Superior temporal gyrus (tissue), 1 donor: ENCODE measurements around the gene RBP5.

Experiments used
- DNase-seq: peaks from one replicate; pipeline ENCODE4 v3.0.0-alpha.2; 2016; ENCODE audit errors: extremely low spot score

RBP5 gene, protein sequence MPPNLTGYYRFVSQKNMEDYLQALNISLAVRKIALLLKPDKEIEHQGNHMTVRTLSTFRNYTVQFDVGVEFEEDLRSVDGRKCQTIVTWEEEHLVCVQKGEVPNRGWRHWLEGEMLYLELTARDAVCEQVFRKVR

DNA sequence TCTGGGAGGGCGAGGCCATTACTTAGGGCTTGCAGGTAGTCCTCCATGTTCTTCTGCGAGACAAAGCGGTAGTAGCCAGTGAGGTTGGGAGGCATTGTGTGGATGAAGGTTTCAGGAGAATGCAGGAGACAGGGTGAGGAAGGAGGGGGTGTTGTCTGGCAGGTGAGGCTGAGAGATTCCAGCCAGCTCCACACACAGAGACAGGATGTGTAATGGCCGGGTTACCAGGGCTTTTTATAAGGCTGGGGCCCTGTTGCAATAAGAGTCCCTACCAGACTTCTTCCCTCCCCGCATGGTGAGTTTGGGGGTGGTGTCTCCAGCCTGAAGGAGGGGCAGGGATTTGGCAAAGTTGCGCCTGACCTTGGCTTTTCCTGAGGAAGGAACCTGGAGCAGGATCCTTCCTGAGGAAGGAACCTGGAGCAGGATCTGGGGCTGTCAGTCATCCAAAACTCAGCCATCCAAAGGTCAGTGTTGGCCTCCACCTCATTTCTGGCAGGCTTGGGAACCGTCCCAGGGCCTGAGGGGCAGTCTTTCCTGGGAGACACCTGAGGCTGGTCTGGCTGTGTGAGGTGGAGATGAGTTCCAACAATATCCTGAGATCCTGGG is at the start of gene RBP5:
Gene RBP5, minus strand, starts transcription at position 209 of the 606 bp plus-strand sequence. Its CDS starts 114 bp downstream, at position 95.
- DNase-seq = no peak

DNA sequence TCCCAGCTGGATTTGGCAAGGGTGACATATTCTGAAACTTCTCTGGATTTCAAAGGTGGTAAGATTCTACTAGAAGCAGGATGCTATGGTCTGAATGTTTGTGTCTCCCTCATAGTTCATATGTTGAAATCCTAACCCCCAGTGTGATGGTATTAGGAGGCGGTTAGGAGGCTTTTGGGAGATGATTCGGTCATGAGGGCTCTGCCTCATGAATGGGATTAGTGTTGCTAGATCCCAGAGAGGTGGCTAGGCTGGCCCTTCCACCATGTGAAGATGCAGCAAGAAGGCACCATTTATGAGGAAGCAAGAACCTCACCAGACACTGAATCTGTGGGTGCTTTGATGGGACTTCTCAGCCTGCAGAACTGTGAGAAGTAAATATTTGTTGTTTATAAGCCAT is 49.8 kb upstream of the RBP5 start:
- no peak for DNase-seq

DNA sequence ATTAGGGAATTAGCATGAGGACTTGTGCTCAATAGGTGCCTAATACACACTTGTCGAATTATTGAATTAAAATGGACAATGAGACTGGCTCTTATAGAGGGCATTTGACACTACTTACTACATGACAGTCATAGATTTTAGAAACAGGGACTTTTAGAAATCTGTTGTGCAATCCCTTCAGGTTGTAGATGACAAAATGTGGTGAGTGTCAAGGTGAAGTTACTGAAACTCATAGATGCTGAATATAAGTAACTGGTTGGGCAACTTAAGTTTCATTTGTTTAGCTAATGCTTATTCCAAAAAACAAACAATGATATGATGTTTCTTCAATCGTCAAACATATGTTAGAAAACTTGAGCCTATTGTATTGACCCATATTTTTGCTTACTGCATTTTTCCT is 47.9 kb upstream of the RBP5 start:
- DNase-seq = no peak

DNA sequence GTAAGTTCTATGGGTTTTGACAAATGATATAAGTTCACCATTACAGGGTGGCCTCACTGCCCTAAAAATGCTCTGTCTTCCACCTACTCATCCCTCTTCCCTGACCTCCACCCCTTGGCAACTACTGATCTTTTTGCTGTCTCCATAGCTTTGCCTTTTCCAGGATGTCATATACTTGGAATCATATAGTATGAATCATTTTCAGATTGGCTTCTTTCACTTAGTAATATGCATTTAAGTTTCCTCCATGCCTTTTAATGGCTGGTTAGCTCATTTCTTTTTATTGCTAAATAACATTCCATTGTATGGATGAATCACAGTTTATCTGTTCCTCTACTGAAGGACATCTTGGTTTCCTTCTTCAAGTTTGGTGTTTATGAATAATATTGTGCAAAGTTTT is 46.8 kb upstream of the RBP5 start:
- DNase-seq = no peak

DNA sequence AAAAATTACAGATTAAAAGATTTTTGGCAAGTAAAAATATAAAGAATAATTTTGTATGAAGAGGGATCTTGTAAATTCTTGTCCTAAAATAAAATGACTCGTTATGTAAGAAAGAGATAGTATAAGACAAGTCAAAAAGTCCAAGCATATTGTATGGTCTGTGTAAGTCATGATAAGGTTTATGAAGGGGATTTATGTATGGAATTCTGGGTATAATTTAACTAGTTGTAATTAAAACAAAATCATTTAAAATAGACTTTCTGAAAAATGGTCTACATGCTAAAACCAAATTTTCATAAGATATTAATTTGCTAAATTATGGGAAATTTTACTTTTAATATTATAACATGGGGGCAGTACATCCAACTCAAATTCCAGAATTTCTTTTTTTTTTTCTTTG is 43.2 kb upstream of the RBP5 start:
- DNase-seq = no peak

DNA sequence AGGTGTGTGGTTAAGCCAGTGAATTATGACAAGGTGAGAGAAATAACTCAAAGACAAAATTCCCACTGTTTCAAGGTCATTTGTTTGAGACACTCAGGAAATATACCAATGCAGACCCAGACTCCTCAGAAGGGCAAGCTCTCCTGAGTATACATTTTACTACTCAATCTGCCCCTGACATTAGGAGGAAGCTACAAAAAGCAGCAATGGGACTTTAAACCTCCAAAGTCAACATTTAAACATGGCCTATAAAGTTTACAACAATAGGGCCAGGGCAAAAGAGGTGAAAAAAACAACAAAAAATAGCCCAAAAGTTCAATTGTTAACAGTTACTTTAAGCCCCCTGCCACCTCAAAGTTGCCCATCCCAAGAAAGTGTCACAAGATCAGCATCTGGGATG is 41.3 kb upstream of the RBP5 start:
- DNase-seq = no peak

DNA sequence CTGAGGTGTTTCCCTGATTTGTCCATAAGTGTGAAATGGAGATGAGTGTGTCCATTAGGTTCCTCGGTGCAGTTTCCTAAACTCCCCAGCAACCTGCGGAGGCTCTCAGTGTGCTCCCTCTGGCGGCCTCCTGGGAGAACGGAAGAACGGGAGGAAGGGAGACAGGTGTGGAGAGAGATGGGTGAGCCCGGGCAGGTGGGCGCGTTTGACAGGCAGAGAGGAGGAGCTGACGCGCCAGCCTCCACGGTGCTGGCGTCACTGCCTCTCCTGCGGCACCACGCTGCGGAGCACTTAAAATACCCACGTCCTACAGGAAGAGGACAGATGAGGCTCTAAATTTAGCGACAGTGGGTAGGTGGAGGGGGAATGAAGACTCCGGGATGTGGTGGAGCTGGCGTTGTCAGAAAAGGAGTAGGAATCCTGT is 34.0 kb upstream of the RBP5 start:
- DNase-seq = peak; percentile 40

DNA sequence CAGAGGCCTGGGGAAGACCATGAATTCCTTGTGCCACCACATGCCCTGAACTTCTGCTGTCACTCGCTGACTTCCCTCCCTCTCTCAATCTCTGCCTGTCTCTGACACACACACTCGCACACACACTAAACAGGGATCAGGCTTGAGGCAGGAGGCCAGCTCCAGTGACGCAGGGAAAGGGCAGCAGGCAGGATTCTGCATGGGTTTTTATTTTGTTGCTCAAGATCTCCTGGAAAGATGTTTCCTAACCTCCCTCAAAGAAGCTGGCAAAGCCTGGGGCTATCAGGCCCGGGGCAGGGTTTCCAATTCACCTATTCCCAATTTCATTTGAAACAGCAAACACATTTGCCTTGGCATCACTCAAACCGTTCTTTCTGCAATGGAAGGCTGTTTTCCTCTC is 33.1 kb upstream of the RBP5 start:
- no peak for DNase-seq

DNA sequence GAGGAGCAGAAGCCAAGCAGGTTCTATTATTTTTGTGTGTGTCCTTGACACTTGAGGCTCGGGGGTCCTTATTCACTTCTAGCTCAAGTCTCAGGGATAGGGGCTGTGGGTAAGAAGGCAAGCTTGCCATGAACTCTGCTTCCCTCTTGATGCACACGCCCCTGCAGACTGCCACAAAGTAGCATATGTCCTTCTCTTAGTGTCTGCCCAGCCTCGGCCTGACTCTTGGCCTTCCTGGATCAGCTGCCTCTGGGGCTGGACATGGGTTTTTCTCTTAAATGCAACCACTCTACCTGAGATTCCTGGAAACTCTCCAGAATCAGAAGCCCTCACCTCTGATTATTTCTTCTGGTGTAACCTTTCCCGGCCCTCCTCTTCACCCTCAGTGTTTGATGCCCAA is 32.6 kb upstream of the RBP5 start:
- DNase-seq = no peak

DNA sequence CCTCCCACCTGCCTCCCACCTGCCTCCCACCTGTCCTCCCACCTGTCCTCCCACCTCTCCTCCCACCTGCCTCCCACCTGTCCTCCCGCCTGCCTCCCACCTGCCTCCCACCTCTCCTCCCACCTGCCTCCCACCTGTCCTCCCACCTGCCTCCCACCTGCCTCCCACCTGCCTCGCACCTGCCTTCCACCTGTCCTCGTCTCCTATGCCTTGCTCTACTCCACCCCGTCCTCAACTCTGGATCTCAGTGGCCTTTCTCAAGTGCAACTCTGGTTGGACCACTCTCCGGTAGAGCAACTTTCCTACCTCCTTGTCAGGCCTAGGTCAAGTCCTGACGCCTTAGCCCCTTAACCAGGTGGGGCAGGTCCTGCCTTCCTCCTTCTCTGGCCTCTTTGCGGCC is 31.5 kb upstream of the RBP5 start:
- DNase-seq = no peak

DNA sequence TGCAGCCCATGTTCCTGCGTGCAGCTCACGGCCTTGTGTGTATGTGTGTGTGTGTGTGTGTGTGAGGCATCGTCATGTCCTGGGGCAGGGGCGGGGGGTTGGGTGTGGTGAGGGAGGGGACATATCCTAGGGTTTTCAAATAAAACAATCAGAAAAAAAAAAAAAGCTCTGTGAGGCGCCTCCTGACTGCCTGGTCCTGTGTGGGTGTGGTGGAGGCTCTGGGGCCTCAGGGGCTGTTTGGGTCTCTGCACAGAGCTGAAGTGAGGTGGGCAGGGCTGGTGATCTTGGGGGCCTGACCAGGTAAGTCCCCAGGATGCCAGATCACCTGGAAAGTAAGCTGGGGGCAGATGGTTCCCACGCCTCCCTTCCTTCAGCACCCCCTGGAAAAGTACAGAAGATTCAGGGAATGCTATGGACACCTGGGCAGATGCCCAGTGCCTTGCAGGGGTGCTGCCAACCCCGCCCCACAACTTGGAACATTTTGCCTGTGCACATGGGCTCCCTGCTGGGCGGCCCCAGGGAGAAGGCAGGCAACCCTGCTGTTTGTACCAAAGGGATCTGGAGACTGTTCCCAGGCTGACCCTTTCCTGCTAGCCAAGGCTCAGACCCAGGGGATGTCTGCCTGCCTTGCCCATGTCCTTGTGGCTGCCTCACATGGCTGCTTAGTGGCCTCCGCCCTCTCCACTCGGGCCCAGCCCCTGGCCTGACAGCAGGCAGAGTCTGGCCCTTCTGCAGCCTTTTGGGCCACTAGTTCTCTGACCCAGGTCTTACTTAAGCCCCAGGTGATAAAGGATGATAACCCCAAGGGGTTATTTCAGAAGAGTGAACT is 30.3 kb upstream of the RBP5 start:
- DNase-seq = peak; percentile 33

DNA sequence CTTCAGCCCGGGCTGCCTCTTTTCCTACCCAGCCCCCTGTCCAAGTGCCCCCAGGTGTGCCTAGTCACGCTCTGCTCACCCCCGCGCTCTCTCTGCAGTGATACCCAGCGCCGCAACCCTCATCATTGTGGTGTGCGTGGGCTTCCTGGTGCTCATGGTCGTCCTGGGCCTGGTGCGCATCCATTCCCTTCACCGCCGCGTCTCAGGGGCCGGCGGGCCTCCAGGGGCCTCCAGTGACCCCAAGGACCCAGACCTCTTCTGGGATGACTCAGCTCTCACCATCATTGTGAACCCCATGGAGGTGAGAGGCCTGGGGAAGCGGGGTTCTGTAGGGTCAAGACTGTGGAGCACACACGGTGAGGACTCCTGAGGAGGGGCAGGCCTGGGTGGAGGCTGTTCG is 28.7 kb upstream of the RBP5 start:
- DNase-seq = no peak

DNA sequence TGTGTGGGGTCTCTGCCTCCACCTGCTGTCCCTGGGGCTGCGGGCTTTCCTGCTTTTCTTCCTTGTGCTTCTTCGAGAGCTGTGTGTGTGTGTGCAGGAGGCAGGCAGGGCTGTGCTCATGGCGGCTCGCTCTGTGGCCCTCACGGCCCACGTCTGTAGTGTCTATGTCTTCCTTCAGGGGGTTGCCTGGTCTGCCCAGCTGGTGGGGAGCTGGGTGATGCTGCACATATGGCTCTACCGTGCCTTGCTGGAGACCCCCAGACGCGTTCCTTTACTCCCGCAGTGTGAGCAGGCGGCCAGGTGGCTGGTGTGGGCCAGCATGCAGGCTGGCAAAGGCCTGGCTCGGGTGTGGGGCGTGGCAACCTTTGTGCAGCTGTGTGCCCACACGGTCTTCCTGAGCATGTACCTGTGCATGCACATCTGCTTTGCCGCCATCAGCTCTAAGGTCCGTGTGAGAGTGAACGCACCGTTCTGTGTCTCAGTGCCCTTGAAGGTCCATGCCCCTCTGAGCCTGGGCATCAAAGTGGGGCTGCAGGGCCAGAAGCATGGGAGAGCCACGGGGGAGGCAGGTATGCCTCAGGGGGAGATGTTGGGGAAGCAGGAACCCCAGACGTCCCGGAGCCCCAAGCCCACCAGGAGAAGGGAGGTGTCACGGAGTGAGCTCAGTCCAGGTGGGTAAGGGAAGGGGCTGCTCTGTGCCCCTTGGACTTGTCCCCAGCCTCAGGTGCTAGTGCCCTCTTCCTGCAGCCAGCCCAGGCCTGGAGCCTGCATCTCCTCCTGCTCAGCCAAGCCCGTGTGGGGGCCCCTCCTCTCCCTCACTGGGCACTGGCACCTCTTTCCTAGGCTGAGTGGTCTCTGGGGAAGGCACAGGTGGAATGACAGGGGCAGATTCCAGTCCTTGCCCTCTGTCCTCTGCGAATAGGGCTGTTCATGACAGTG is 27.8 kb upstream of the RBP5 start:
- no peak for DNase-seq

DNA sequence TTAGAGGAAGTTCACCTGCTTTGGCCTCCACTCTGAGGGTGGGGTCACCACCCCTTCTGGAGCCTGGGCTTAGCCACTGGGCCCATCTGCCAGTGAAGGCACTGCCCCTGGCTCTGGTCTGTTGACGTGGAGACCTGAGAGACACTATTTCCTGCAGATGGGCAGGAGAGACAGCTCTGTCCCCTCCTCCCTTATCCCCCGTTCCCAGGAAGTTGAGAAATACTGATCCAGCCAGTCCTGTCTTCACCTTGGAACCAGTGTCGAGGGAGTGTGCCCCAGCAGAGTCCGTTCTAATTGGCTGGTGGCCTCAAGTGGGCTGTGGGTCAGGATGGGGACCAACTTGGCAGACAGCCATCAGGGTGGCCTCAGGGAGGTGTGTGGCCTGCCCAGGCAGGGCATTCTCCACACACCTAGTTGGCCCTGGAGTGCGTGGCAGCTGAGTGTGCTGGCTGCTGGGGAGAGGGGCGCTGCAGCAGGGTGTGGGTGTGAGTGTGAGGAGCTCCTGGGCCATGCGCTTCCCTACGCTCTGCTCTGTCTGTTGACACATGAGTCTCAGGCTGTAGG is 26.9 kb upstream of the RBP5 start:
- DNase-seq = no peak

DNA sequence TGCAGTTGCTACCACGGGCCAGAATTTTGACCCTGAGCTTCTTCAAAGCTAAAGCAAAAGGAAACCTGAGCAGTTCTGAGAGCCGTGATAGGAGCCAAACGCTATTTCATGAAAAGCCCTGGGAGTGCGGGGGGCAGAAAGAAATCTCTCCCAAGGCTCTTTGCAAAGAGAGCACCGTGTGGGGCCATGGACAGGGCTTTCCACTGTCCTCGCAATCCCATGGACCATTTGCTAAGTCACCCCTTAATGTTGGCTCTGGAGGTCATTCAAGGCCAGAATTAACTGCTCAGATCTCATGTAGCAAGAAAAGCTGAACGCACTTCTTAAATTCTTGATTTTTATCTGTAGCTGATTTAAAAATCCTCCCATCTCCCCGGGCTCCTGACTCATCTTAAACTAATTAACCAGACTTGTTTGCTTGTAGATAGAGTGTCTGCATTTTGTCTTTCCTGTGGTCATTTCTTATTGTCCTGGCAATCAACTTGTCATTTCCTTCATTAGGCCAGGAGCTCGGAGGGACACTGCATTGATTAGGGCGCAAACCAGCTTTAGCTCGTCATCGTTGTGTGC is 26.3 kb upstream of the RBP5 start:
- no peak for DNase-seq

DNA sequence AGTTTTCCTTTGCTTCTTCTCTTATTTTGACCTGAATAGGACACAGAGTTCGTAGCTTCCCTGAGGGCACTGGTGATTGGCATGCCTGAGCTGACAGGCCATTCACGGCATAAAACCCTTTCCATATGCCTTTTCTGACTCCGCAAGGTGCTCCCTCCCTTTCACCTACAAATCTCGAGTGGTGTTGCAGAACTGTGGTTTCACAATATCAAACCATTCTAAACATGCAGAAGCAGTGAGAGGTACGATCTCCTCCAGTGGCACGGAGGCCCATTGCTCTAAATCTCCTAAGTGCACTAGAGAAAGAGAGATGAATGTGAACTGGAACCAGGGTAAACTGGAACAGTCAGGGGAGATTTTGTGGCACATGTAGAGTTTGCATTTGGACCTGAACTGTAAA is 25.4 kb upstream of the RBP5 start:
- DNase-seq = no peak

DNA sequence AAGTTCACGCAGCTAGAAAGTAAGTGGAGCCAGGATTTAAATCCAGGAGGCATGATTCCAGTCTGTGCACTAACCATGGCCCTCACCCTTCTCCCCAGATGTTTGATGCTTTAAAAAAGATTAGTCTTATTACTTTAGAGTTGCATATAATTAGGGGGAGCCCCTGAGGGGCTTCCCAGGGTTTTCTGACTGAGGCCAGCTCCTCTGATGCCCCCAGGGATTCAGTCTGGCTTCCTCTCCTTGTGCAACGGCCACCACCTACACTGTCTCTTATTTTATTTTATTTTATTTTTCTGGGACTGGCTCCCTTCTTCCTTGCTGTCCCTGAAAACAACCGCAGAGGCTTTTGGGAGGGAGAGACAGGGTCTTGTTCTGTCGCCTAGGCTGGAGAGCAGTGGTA is 24.1 kb upstream of the RBP5 start:
- DNase-seq = no peak

DNA sequence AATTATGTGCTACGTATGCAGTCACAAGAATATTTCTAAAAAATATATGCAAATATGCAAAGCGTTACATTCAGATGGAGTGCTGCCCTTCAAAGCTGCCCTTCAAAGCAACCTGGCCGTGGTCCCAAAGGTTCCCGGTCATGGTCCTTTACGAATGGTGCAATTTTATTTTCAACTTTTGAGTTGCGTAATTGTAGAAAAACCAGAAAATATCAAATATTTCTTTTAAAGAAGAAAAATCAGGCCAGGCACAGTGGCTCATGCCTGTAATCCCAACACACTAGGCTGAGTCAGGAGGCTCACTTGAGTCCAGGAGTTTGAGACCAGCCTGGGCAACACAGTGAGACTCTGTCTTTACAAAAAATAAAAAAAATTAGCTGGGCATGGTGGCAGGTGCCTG is 22.8 kb upstream of the RBP5 start:
- DNase-seq = no peak

DNA sequence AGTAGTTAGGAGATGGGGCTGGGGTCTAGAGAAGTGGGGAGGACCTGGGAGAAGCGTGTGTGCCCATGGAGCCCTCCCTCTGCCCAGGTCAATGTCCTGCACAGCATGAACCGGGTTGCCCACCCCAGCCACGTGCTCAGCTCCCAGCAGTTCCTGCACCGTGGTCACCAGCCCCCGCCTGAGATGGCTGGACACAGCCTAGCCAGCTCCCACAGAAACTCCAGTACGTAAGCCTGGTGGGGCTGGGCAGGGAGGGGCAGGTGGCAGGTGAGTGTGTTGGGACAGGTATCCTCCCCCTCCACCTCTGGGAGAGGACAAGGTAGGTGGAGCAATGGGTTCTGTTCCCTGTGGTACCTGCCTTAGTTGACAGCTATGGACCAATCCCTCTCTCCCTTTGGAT is 22.2 kb upstream of the RBP5 start:
- no peak for DNase-seq

DNA sequence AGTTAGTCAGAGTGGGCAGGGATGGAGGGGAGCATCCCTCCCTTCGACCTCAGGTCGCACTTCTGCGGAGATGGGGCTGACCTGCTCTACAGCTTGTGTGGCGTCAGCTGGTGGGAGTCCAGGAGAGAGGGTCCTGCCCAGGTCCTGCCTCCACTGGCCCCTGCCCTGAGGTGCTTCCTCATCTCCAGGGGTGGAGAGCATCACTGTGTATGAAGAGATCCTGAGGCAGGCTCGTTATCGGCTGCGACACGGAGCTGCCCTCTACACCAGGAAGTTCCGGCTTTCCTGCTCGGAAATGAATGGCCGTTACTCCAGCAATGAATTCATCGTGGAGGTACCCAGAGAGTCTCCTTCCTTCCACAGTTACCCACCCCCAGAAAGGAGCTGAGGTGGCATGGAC is 21.7 kb upstream of the RBP5 start:
- DNase-seq = no peak

DNA sequence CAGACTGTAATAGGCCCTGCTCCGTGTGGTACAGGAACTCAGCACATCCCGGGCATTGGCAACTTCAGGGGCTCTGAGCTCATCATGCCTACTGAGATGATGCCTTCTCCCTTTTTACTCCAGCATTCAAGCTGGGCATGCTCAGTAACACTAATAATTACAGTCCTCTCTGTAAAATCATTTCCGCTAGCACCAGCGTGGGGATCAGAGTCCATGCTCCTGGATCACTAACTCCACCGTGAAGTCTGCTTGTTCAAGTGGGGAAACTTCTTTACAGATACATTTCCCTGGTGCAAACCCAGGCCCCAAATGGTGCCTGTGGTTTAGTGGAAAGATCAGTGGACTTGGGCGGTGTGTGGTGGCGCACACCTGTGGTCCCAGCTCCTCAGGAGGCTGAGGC is 18.2 kb upstream of the RBP5 start:
- no peak for DNase-seq

DNA sequence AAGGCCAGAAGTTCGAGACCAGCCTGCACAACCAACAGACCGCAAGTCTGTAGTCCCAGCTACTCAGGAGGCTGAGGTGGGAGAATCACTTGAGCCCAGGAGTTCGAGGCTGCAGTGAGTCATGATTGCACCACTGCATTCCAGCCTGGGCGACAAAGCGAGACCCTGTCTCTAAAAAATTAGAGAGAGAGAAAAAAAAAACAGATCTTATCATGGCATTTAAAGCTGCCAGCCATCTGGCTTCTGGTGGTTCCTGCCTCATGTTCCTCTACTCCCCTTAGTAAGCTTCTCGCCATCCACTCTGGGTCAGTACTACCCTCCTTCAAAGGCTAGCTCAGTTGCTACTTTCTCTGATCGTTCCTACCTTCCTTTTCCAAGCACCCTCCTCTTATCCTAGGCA is 17.5 kb upstream of the RBP5 start:
- no peak for DNase-seq
